GM12891 (cell line): ENCODE measurements around the gene DNASE1L1.

ENCODE experiments used
- PAX5 ChIP-seq: IDR thresholded peaks from 2 replicates; pipeline ENCODE4 v1.6.1; 2011; ENCODE audit warnings: low read length, moderate library complexity, mild to moderate bottlenecking; ENCODE audit not compliant: insufficient read depth, severe bottlenecking
- POLR2A ChIP-seq: IDR thresholded peaks from 2 replicates; pipeline ENCODE4 v1.6.1; 2011; ENCODE audit warnings: low read depth, low read length, control low read depth
- POLR2AphosphoS5 ChIP-seq: IDR thresholded peaks from 2 replicates; pipeline ENCODE4 v1.6.1; 2011; ENCODE audit warnings: low read depth, low read length, control low read depth
- POU2F2 ChIP-seq: IDR thresholded peaks from 2 replicates; pipeline ENCODE4 v1.6.1; 2011; ENCODE audit warnings: low read depth, mild to moderate bottlenecking, control low read depth, low read length, moderate library complexity
- SPI1 ChIP-seq: IDR thresholded peaks from 2 replicates; pipeline ENCODE4 v1.6.1; 2011; ENCODE audit warnings: low read depth, low read length, control low read depth
- TAF1 ChIP-seq: IDR thresholded peaks from 2 replicates; pipeline ENCODE4 v1.6.1; 2011; ENCODE audit warnings: low read depth, low read length, control low read depth

DNA sequence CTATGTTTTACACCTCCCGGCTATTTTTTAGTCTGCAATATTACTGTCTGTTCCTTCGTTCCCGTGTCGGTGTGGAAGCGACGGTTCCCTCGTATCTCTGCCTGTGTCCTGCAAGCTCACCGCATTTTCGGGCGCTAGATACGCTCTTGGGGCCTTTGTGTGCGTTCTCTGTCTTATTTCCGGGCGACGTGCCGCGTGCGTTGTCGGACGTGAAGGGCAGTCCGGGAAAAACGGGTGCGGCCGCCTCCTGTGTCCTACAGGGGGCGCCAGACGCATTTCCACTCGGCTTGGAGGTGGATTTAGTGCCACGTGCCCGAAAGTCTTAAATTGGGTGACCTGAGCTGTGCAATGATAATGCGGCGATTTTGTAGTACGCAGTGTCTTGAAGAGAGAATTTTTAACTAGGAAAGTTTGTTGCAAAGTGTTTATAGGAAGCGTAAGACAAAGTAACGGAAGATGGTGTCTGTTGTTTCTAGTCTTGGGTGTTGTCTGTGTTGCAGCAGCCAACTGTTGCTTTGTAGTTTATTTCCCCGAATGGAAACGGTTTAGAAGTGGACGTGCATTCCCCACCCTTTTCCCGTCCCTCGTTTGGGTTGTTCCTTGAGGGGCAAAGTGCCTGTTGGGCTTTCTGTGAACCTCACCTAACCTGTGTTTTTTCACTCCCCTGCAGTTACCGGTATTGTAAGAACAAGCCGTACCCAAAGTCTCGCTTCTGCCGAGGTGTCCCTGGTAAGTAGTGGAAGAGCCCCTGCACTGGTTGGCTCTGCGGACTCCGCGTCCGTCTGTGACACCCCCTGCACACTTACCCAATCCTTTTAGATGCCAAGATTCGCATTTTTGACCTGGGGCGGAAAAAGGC, 10.2 kb downstream of the DNASE1L1 start:
- TF ChIP-seq POLR2AphosphoS5: no peak
- no peak; the same call in 1 of the 2 replicates for TF ChIP-seq POLR2A
- no peak for TF ChIP-seq SPI1
- TF ChIP-seq TAF1: no peak
- TF ChIP-seq POU2F2: 0 out of 2 replicates have a peak, but pooled peaks have one; percentile 32
- TF ChIP-seq PAX5: no peak
